HG03520 (cell line): Measurements from ENCODE around the gene POLD4.
"Not testable (repeated sequence)": the region's sequence is repeated elsewhere in the genome, so short reads cannot be mapped to it uniquely, and the experiment has no call there.

ENCODE experiments used
- ATAC-seq: cut with Tn5 transposase; IDR thresholded peaks from one replicate; pipeline ENCODE4 v1.9.1; 2021; ENCODE audit warnings: mild to moderate bottlenecking, moderate library complexity; ENCODE audit not compliant: unreplicated experiment

POLD4 gene

GRCh38 chr11:67353317-67354074 lies at the start of gene POLD4:
Gene POLD4 (minus strand): TSS chr11:67353546. CDS start chr11:67353399, 147 bp downstream.
- ATAC-seq, result peak; percentile 77

- ATAC-seq, result not testable (repeated sequence)
Observed at GRCh38 chr11:67403085-67403484, 49.7 kb upstream of the POLD4 start.

GRCh38 chr11:67402192-67402839 lies 49.0 kb upstream of the POLD4 start:
- ATAC-seq, result not testable (repeated sequence)

- peak; percentile 47 for ATAC-seq
Observed at GRCh38 chr11:67401495-67402191, 48.3 kb upstream of the POLD4 start, which contains the start of gene PPP1CA. Gene PPP1CA (minus strand): TSS chr11:67401858. CDS start chr11:67401782, 76 bp downstream.

- ATAC-seq, result peak; percentile 11
Observed at GRCh38 chr11:67400942-67401494, 47.7 kb upstream of the POLD4 start.

GRCh38 chr11:67400251-67400941 lies 47.0 kb upstream of the POLD4 start:
- ATAC-seq, result no peak

GRCh38 chr11:67398661-67399563 lies 45.6 kb upstream of the POLD4 start:
- ATAC-seq, result no peak

GRCh38 chr11:67397986-67398660 lies 44.8 kb upstream of the POLD4 start:
- ATAC-seq, result no peak

- ATAC-seq, result no peak
Observed at GRCh38 chr11:67397536-67397935, 44.2 kb upstream of the POLD4 start.

GRCh38 chr11:67396587-67397389 lies 43.4 kb upstream of the POLD4 start:
- no peak for ATAC-seq

GRCh38 chr11:67396259-67396581 lies 42.9 kb upstream of the POLD4 start:
- ATAC-seq, result no peak

GRCh38 chr11:67395555-67396258 lies 42.4 kb upstream of the POLD4 start:
- no peak for ATAC-seq

GRCh38 chr11:67393990-67394389 lies 40.6 kb upstream of the POLD4 start:
- no peak for ATAC-seq

GRCh38 chr11:67393437-67393836 lies 40.1 kb upstream of the POLD4 start:
- ATAC-seq, result no peak

- ATAC-seq, result no peak
Observed at GRCh38 chr11:67392183-67392715, 38.9 kb upstream of the POLD4 start.

GRCh38 chr11:67391304-67392182 lies 38.2 kb upstream of the POLD4 start, which contains the start of gene RAD9A:
Gene RAD9A (plus strand): TSS chr11:67391986. CDS start chr11:67392045, 59 bp downstream.
- ATAC-seq, result peak; percentile 45

GRCh38 chr11:67390947-67391303 lies 37.6 kb upstream of the POLD4 start:
- no peak for ATAC-seq
